RPMI7951 (cell line): Measurements from ENCODE around the gene MTSS2. TPM values are rescaled to one million over a fixed set of nuclear protein-coding genes. Genes with fewer than 3 reads are reported as not detected.
"Not testable (repeated sequence)": the region's sequence is repeated elsewhere in the genome, so short reads cannot be mapped to it uniquely, and the experiment has no call there.

ENCODE experiments used
- DNase-seq: peaks from one replicate; pipeline ENCODE4 v3.0.0-alpha.2; 2012; ENCODE audit warnings: low read depth
- total RNA-seq: library from RNA; depleted of rRNA; stranded (reverse); fragments of >200 nt; shearing (Covaris generic); gene quantifications from 2 replicates; pipeline ENCODE4 v1.2.3, GENCODE V29; 2014; rRNA removed

MTSS2 gene
- total RNA-seq, 1 experiment from 2014 or later = 22.1 TPM

- DNase-seq = peak; percentile 78
Measured at GRCh38 chr16:70653809-70654771, 31.8 kb downstream of the MTSS2 start.

GRCh38 chr16:70653406-70653805 lies 32.4 kb downstream of the MTSS2 start:
- DNase-seq = no peak

- DNase-seq = no peak
Measured at GRCh38 chr16:70652322-70652721, 33.5 kb downstream of the MTSS2 start.

GRCh38 chr16:70651524-70651923 lies 34.3 kb downstream of the MTSS2 start:
- no peak for DNase-seq

GRCh38 chr16:70650216-70650615 lies 35.6 kb downstream of the MTSS2 start:
- no peak for DNase-seq

- no peak for DNase-seq
Measured at GRCh38 chr16:70649300-70649699, 36.6 kb downstream of the MTSS2 start.

GRCh38 chr16:70648606-70649005 lies 37.2 kb downstream of the MTSS2 start:
- DNase-seq = no peak

- no peak for DNase-seq
Measured at GRCh38 chr16:70647441-70648359, 38.2 kb downstream of the MTSS2 start.

- no peak for DNase-seq
Measured at GRCh38 chr16:70646260-70647241, 39.3 kb downstream of the MTSS2 start, which contains the start of gene IL34. TSS of gene IL34 (plus strand) at chr16:70646559. CDS start at chr16:70646948, 389 bp downstream.

GRCh38 chr16:70644763-70645597 lies 40.9 kb downstream of the MTSS2 start:
- DNase-seq = no peak

- DNase-seq = not testable (repeated sequence)
Measured at GRCh38 chr16:70643264-70643663, 42.6 kb downstream of the MTSS2 start.

- DNase-seq = no peak
Measured at GRCh38 chr16:70642633-70643032, 43.2 kb downstream of the MTSS2 start.

GRCh38 chr16:70638814-70639792 lies 46.8 kb downstream of the MTSS2 start:
- peak; percentile 51 for DNase-seq

Other genes with a start within 250 kb of the MTSS2 start
- gene ST3GAL2, start 247.0 kb downstream of the MTSS2 start, total RNA-seq = 18.5 and 26.6 TPM in 2 replicates
- gene FCSK, start 231.5 kb downstream of the MTSS2 start, total RNA-seq = 3.9 and 6.4 TPM in 2 replicates
- 71.3 and 73.2 TPM in 2 replicates for gene COG4, start 162.5 kb downstream of the MTSS2 start, total RNA-seq
- 152 and 218 TPM in 2 replicates for gene SF3B3, start 162.2 kb downstream of the MTSS2 start, total RNA-seq
- gene IL34, start 39.5 kb downstream of the MTSS2 start, total RNA-seq = 0.12 and 0.29 TPM in 2 replicates
- 33.9 and 39.4 TPM in 2 replicates for gene VAC14, start 115.1 kb upstream of the MTSS2 start, total RNA-seq